ENCODE measurements around the gene ZNF724. TPM values are rescaled to one million over a fixed set of nuclear protein-coding genes. Genes with fewer than 3 reads are reported as not detected.
A peak's percentile ranks its signal among the peaks of the same experiment; 100 is the strongest.

ZNF724 gene
- total and polyA plus RNA-seq, 5 donors from 2014 or later, result 1.8 to 3.7 (median 1.9) TPM

DNA sequence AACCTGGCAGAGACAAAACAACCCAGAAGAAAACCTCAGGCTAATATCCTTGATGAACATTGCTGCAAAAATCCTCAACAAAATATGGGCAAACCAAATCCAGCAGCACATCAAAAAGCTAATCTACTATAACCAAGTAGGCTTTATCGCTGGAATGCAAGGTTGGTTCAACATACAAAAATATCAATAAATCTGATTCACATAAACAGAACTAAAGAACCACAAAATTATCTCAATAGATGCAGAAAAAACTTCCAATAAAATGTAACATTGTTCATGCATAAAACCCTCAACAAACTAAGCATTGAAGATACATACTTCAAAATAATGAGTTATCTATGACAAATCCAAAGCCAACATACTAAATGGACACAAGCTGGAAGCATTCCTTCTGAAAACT lies 8.8 kb downstream of the ZNF724 start:
- Histone ChIP-seq H3K9me3 (ENCODE audit: control insufficient read depth in 2 of 2, low read length in 2 of 2) (peaks cover 42 to 57% of the 10 kb centered on the region in 2 experiments), H3K4me3 (ENCODE audit: low read depth, low read length) (no peak overlapping the region), H3K36me3 (ENCODE audit: control insufficient read depth, insufficient read depth, low read length) (peaks cover 26% of the 10 kb centered on the region), H3K4me1 (ENCODE audit: control insufficient read depth, insufficient read depth, low read length, poor library complexity, severe bottlenecking) (no peaks in the 10 kb centered on the region), H3K27ac (ENCODE audit: insufficient read depth, low read length, poor library complexity, severe bottlenecking) (no peak overlapping the region), H3K27me3 (ENCODE audit: control insufficient read depth, insufficient read depth, low read length) (no peaks in the 10 kb centered on the region)
- H3K4me1 Mint-ChIP-seq, result peaks cover 0 to 12% (median 2%) of the 10 kb centered on the region in 4 donors
- DNase-seq (peak in 1 of 3 donors; percentile 32), ATAC-seq (ENCODE audit: low read depth in 2 of 2) (no peak)
- peak overlapping the region in 1 of 4 donors; percentile 52 for H3K4me3 Mint-ChIP-seq
- no peaks in the 10 kb centered on the region for H3K27me3 Mint-ChIP-seq
- H3K27ac Mint-ChIP-seq, result no peak overlapping the region
- peaks cover 46% of the 10 kb centered on the region for H3K36me3 Mint-ChIP-seq
- peaks cover 1 to 44% (median 23%) of the 10 kb centered on the region in 7 donors for H3K9me3 Mint-ChIP-seq

DNA sequence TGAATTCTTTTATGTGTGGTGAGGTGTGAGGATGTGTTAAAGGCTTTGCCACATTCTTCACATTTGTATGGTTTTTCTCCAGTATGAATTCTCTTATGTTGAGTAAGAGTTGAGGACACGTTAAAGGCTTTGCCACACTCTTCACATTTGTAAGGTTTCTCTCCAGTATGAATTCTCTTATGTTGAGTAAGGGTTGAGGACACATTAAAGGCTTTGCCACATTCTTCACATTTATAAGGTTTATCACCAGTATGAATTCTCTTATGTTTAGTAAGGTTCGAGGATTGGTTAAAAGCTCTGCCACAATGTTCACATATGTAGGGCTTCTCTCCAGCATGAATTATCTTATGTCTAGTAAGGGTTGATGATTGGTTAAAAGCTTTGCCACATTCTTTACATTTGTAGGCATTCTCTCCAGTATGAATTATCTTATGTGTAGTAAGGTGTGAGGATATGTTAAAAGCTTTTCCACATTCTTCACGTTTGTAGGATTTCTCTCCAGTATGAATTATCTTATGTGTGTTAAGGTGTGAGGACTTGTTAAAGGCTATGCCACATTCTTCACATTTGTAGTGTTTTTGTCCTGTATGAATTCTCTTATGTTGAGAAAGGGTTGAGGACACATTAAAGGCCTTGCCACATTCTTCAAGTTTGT lies 27.1 kb downstream of the ZNF724 start:
- Mint-ChIP-seq H3K27me3 (no peaks in the 10 kb centered on the region), H3K4me3 (no peak overlapping the region), H3K4me1 (no peaks in the 10 kb centered on the region), H3K27ac (peak overlapping the region in 1 of 3 donors; percentile 14), H3K9me3 (peaks cover 0 to 78% (median 26%) of the 10 kb centered on the region in 7 donors), H3K36me3 (peaks cover 39% of the 10 kb centered on the region)
- no peak for ATAC-seq (ENCODE audit: low read depth in 2 of 2)
- H3K4me1 ChIP-seq (ENCODE audit: control insufficient read depth, insufficient read depth, low read length, poor library complexity, severe bottlenecking), result no peaks in the 10 kb centered on the region
- no peak overlapping the region for H3K4me3 ChIP-seq (ENCODE audit: low read depth, low read length)
- DNase-seq, result no peak
- no peaks in the 10 kb centered on the region for H3K27me3 ChIP-seq (ENCODE audit: control insufficient read depth, insufficient read depth, low read length)
- H3K36me3 ChIP-seq (ENCODE audit: control insufficient read depth, insufficient read depth, low read length), result peaks cover 37% of the 10 kb centered on the region
- H3K9me3 ChIP-seq (ENCODE audit: control insufficient read depth in 2 of 2, low read length in 2 of 2), result peaks cover 71 to 72% of the 10 kb centered on the region in 2 experiments
- no peak overlapping the region for H3K27ac ChIP-seq (ENCODE audit: insufficient read depth, low read length, poor library complexity, severe bottlenecking)

- Mint-ChIP-seq H3K27ac (no peak overlapping the region), H3K4me3 (no peak overlapping the region), H3K9me3 (peaks cover 0 to 24% (median 10%) of the 10 kb centered on the region in 7 donors), H3K4me1 (no peaks in the 10 kb centered on the region), H3K36me3 (no peaks in the 10 kb centered on the region), H3K27me3 (no peaks in the 10 kb centered on the region)
- DNase-seq (no peak), ATAC-seq (ENCODE audit: low read depth in 2 of 2) (no peak)
- Histone ChIP-seq H3K4me1 (ENCODE audit: control insufficient read depth, insufficient read depth, low read length, poor library complexity, severe bottlenecking) (no peaks in the 10 kb centered on the region), H3K27ac (ENCODE audit: insufficient read depth, low read length, poor library complexity, severe bottlenecking) (no peak overlapping the region), H3K9me3 (ENCODE audit: control insufficient read depth in 2 of 2, low read length in 2 of 2) (peaks cover 9 to 24% of the 10 kb centered on the region in 2 experiments), H3K4me3 (ENCODE audit: low read depth, low read length) (no peak overlapping the region), H3K27me3 (ENCODE audit: control insufficient read depth, insufficient read depth, low read length) (no peaks in the 10 kb centered on the region), H3K36me3 (ENCODE audit: control insufficient read depth, insufficient read depth, low read length) (no peaks in the 10 kb centered on the region)
Observed at GRCh38 chr19:23203841-23204344, 46.3 kb downstream of the ZNF724 start.

GRCh38 chr19:23190341-23190740 lies 59.9 kb downstream of the ZNF724 start:
- no peaks in the 10 kb centered on the region for H3K36me3 Mint-ChIP-seq
- Histone ChIP-seq H3K4me3 (ENCODE audit: low read depth, low read length) (no peak overlapping the region), H3K27me3 (ENCODE audit: control insufficient read depth, insufficient read depth, low read length) (no peaks in the 10 kb centered on the region), H3K27ac (ENCODE audit: insufficient read depth, low read length, poor library complexity, severe bottlenecking) (no peak overlapping the region), H3K36me3 (ENCODE audit: control insufficient read depth, insufficient read depth, low read length) (no peaks in the 10 kb centered on the region), H3K9me3 (ENCODE audit: control insufficient read depth in 2 of 2, low read length in 2 of 2) (peaks cover 0 to 9% of the 10 kb centered on the region in 2 experiments), H3K4me1 (ENCODE audit: control insufficient read depth, insufficient read depth, low read length, poor library complexity, severe bottlenecking) (no peaks in the 10 kb centered on the region)
- no peaks in the 10 kb centered on the region for H3K4me1 Mint-ChIP-seq
- no peaks in the 10 kb centered on the region for H3K27me3 Mint-ChIP-seq
- H3K9me3 Mint-ChIP-seq, result peaks cover 3 to 33% (median 8%) of the 10 kb centered on the region in 7 donors
- no peak for DNase-seq
- H3K4me3 Mint-ChIP-seq, result no peak overlapping the region
- H3K27ac Mint-ChIP-seq, result no peak overlapping the region
- no peak for ATAC-seq (ENCODE audit: low read depth in 2 of 2)

GRCh38 chr19:23183251-23183650 lies 66.9 kb downstream of the ZNF724 start:
- Mint-ChIP-seq H3K4me1 (no peaks in the 10 kb centered on the region), H3K27me3 (no peaks in the 10 kb centered on the region), H3K27ac (no peak overlapping the region), H3K36me3 (no peaks in the 10 kb centered on the region), H3K4me3 (no peak overlapping the region), H3K9me3 (peaks cover 2 to 36% (median 11%) of the 10 kb centered on the region in 7 donors)
- Histone ChIP-seq H3K4me1 (ENCODE audit: control insufficient read depth, insufficient read depth, low read length, poor library complexity, severe bottlenecking) (no peaks in the 10 kb centered on the region), H3K27ac (ENCODE audit: insufficient read depth, low read length, poor library complexity, severe bottlenecking) (no peak overlapping the region), H3K27me3 (ENCODE audit: control insufficient read depth, insufficient read depth, low read length) (no peaks in the 10 kb centered on the region), H3K9me3 (ENCODE audit: control insufficient read depth in 2 of 2, low read length in 2 of 2) (peaks cover 8 to 23% of the 10 kb centered on the region in 2 experiments), H3K36me3 (ENCODE audit: control insufficient read depth, insufficient read depth, low read length) (no peaks in the 10 kb centered on the region), H3K4me3 (ENCODE audit: low read depth, low read length) (no peak overlapping the region)
- ATAC-seq (ENCODE audit: low read depth in 2 of 2) (no peak), DNase-seq (no peak)

Other genes with a start within 250 kb of the ZNF724 start
- gene ZNF728, start 247.2 kb downstream of the ZNF724 start, total RNA-seq, result not detected
- not detected for gene ZNF728, start 247.2 kb downstream of the ZNF724 start, polyA plus RNA-seq
- 0.52 TPM for gene ZNF730, start 133.4 kb downstream of the ZNF724 start, total RNA-seq
- gene ZNF730, start 133.4 kb downstream of the ZNF724 start, polyA plus RNA-seq, result under 1 TPM in 2 of 4 donors, not detected in 2; 0.17 TPM
- 49.0 TPM for gene ZNF91, start 145.1 kb upstream of the ZNF724 start, total RNA-seq
- 10 to 100 TPM; 17.9 to 45.8 (median 35.0) TPM for gene ZNF91, start 145.1 kb upstream of the ZNF724 start, polyA plus RNA-seq

All from CD4-positive, CD25-positive, alpha-beta regulatory T cell (primary cell).